ENCODE results near the gene GPD1.
A peak's percentile ranks its signal among the peaks of the same experiment; 100 is the strongest.

GPD1 gene

DNA sequence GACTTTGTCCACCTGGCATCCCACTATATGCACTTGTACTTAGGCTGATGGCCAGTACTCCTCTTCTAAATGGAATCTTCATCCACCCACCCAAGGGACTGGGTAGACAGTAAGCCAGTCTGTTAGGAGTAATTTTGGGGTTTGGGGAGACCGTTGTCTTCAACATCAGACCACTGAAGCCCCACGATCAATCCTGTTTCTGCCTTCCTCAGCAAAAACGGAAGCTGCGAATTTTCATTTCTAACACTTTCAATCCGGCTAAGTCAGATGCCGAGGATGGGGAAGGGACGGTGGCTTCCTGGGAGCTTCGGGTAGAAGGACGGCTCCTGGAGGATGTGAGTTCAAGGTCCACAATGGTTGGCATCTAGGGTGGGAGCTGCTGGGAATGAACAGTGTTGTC is 16.7 kb upstream of the GPD1 start:
- no peaks in the 10 kb centered on the region for H4K20me1 ChIP-seq (ENCODE audit: insufficient read depth, low read length)
- H3K36me3 ChIP-seq (ENCODE audit: insufficient read depth, low read length): peaks cover 49% of the 10 kb centered on the region
- no peak overlapping the region for H3K27ac ChIP-seq (ENCODE audit: low read depth, low read length, poor library complexity, severe bottlenecking)
- H3K9me2 ChIP-seq (ENCODE audit: low read depth, low read length): no peaks in the 10 kb centered on the region
- H3K9me3 ChIP-seq (ENCODE audit: low read length): no peaks in the 10 kb centered on the region
- H3K4me2 ChIP-seq (ENCODE audit: low read length): no peak overlapping the region
- no peaks in the 10 kb centered on the region for H3K27me3 ChIP-seq (ENCODE audit: insufficient read depth, low read length)
- no peak overlapping the region for H3K4me3 ChIP-seq (ENCODE audit: low read depth, low read length, poor library complexity, severe bottlenecking)
- TF ChIP-seq CTCF (IDR thresholded peaks at IDR 0.05; ENCODE audit: low read length): no peak
- no peak for TF ChIP-seq EZH2 (IDR thresholded peaks at IDR 0.05; ENCODE audit: borderline replicate concordance, low read length)
- no peaks in the 10 kb centered on the region for H3K79me2 ChIP-seq (ENCODE audit: insufficient read depth, low read length)
- no peak overlapping the region for H3K9ac ChIP-seq (ENCODE audit: low read length)
- H3K4me1 ChIP-seq (ENCODE audit: insufficient read depth, low read length, severe bottlenecking): peaks cover 10% of the 10 kb centered on the region
- no peaks in the 10 kb centered on the region for H3F3A ChIP-seq (ENCODE audit: insufficient read depth, low read length)
- no peak overlapping the region for H2AFZ ChIP-seq (ENCODE audit: low read length)

DNA sequence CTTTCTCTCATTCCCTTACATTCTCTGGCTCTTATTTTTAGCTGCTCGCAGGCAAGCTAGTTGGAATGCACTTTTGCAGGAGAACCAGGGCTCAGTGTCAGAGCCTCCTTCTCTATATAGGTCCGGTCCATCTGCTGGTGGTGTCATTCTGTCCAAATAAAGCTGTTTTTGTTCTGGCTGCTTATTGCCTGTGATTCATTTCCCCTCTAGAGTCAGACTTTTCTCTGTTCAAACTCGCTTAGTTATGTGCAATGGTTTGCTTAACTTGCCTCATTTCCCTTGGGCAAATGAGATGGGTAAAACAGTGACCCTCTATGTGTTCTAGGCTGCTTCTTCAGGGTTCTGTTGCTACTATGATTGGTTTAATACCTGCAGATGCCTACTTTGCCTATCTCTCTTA is 15.8 kb upstream of the GPD1 start:
- peaks cover 10% of the 10 kb centered on the region for H3K4me1 ChIP-seq (ENCODE audit: insufficient read depth, low read length, severe bottlenecking)

GRCh38 chr12:50088577-50089335 is 15.1 kb upstream of the GPD1 start:
- Histone ChIP-seq H2AFZ (ENCODE audit: low read length) (no peak overlapping the region), H4K20me1 (ENCODE audit: insufficient read depth, low read length) (no peaks in the 10 kb centered on the region), H3K9me3 (ENCODE audit: low read length) (no peaks in the 10 kb centered on the region), H3K36me3 (ENCODE audit: insufficient read depth, low read length) (peaks cover 61% of the 10 kb centered on the region), H3F3A (ENCODE audit: insufficient read depth, low read length) (no peaks in the 10 kb centered on the region), H3K9ac (ENCODE audit: low read length) (no peak overlapping the region), H3K4me3 (ENCODE audit: low read depth, low read length, poor library complexity, severe bottlenecking) (no peak overlapping the region), H3K27me3 (ENCODE audit: insufficient read depth, low read length) (no peaks in the 10 kb centered on the region), H3K4me2 (ENCODE audit: low read length) (no peak overlapping the region), H3K27ac (ENCODE audit: low read depth, low read length, poor library complexity, severe bottlenecking) (peak overlapping the region; percentile 37), H3K79me2 (ENCODE audit: insufficient read depth, low read length) (no peaks in the 10 kb centered on the region), H3K9me2 (ENCODE audit: low read depth, low read length) (no peaks in the 10 kb centered on the region), H3K4me1 (ENCODE audit: insufficient read depth, low read length, severe bottlenecking) (peaks cover 10% of the 10 kb centered on the region)
- TF ChIP-seq CTCF (IDR thresholded peaks at IDR 0.05; ENCODE audit: low read length) (peak; percentile 93), EZH2 (IDR thresholded peaks at IDR 0.05; ENCODE audit: borderline replicate concordance, low read length) (no peak)

More for the DNA sequence above, 15.8 kb upstream of the GPD1 start:
- H4K20me1 ChIP-seq (ENCODE audit: insufficient read depth, low read length): no peaks in the 10 kb centered on the region
- H3K4me2 ChIP-seq (ENCODE audit: low read length): no peak overlapping the region
- H3K79me2 ChIP-seq (ENCODE audit: insufficient read depth, low read length): no peaks in the 10 kb centered on the region
- H3K27ac ChIP-seq (ENCODE audit: low read depth, low read length, poor library complexity, severe bottlenecking): peak overlapping the region; percentile 37
- TF ChIP-seq EZH2 (IDR thresholded peaks at IDR 0.05; ENCODE audit: borderline replicate concordance, low read length) (no peak), CTCF (IDR thresholded peaks at IDR 0.05; ENCODE audit: low read length) (no peak)
- H3K9me3 ChIP-seq (ENCODE audit: low read length): no peaks in the 10 kb centered on the region
- H3K27me3 ChIP-seq (ENCODE audit: insufficient read depth, low read length): no peaks in the 10 kb centered on the region
- H3K36me3 ChIP-seq (ENCODE audit: insufficient read depth, low read length): peaks cover 56% of the 10 kb centered on the region
- H3F3A ChIP-seq (ENCODE audit: insufficient read depth, low read length): no peaks in the 10 kb centered on the region
- no peak overlapping the region for H3K9ac ChIP-seq (ENCODE audit: low read length)
- no peak overlapping the region for H3K4me3 ChIP-seq (ENCODE audit: low read depth, low read length, poor library complexity, severe bottlenecking)
- no peaks in the 10 kb centered on the region for H3K9me2 ChIP-seq (ENCODE audit: low read depth, low read length)
- no peak overlapping the region for H2AFZ ChIP-seq (ENCODE audit: low read length)
